MM.1S (cell line): ENCODE measurements around the gene PLD1.

Source experiments
- EZH2 ChIP-seq: fragments of 300-600 bp; sonication (generic); optimal IDR thresholded peaks from 2 replicates; pipeline ENCODE3; 2017; ENCODE audit warnings: low read depth, mild to moderate bottlenecking, antibody characterized with exemption, low read length, mixed read lengths
- EZH2phosphoT487 ChIP-seq: fragments of 300-600 bp; sonication (generic); IDR thresholded peaks from 2 replicates; pipeline ENCODE4 v1.6.1; 2018; ENCODE audit warnings: antibody characterized with exemption, low read length
- TF ChIP-seq, protein P1 (sequence below): fragments of 300-600 bp; sonication (generic); IDR thresholded peaks from 2 replicates; pipeline ENCODE4 v1.5.1; 2016; ENCODE audit warnings: antibody characterized with exemption, low read length, mixed read lengths

DNA sequence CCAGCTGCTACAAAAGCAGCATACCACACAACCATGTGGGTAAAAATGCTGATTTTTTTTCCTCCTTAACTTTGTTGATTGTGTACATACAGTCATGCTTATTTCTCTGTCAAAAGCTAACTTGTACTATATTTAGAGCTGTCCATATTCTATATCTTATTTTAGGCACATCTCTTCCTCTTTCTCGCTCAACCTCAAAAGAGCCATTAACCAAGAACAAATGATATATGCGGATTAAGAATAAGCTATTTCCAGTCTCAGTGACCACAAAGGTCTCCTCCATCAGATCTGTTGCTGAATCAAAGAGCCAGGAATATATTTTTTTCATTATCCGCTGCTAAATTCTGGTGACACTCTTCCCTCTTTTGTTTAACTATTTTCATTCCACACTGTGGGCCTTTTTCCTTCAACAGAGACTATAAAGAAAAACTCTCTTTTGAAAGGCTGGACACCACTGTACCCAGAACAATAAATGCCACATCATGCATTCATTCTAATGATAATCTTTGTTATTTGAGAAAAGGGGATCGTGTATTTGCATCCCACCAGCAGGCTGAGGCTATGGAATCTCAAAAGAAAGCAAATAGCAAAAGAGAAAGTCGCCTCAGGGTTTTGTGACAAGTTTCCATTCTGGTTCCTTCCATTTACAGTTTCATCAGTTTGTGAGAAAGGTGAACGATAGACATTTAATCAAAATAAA lies 40.8 kb upstream of the PLD1 start:
- TF ChIP-seq, protein P1, sequence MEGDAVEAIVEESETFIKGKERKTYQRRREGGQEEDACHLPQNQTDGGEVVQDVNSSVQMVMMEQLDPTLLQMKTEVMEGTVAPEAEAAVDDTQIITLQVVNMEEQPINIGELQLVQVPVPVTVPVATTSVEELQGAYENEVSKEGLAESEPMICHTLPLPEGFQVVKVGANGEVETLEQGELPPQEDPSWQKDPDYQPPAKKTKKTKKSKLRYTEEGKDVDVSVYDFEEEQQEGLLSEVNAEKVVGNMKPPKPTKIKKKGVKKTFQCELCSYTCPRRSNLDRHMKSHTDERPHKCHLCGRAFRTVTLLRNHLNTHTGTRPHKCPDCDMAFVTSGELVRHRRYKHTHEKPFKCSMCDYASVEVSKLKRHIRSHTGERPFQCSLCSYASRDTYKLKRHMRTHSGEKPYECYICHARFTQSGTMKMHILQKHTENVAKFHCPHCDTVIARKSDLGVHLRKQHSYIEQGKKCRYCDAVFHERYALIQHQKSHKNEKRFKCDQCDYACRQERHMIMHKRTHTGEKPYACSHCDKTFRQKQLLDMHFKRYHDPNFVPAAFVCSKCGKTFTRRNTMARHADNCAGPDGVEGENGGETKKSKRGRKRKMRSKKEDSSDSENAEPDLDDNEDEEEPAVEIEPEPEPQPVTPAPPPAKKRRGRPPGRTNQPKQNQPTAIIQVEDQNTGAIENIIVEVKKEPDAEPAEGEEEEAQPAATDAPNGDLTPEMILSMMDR, result no peak
- no peak for TF ChIP-seq EZH2phosphoT487
- TF ChIP-seq EZH2, result no peak
